HCEC 1CT (cell line): ENCODE measurements around the gene WNT11.
A peak's percentile ranks its signal among the peaks of the same experiment; 100 is the strongest.

Experiments used
- DNase-seq: peaks from one replicate; pipeline ENCODE4 v3.0.0-alpha.2; 2017

Gene WNT11

DNA sequence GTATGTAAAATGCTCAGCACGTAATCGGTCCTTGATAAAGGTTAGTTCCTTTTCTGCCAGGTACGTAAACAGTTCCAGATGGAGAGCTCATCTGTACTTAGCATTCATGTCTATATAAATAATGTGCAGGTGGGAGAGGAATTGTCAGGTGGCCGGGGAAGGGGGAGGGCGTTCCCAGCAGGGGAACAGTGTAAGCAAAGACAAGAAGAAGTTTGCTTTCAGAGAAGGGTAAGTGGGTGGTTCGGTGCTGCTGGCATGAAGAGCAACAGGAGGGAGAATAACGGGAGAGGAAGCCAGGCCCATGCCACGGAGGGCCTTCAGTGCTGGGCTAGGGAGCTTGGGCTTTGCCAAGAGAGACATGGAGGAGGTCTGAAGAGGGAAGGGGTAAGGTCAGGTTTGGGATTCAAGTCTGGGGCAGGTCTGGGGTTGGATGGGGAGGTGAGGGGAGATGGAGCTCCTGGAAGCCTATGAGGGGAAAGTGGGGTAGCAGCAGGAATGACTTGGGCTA, 11.4 kb upstream of the WNT11 start:
- no peak for DNase-seq

DNA sequence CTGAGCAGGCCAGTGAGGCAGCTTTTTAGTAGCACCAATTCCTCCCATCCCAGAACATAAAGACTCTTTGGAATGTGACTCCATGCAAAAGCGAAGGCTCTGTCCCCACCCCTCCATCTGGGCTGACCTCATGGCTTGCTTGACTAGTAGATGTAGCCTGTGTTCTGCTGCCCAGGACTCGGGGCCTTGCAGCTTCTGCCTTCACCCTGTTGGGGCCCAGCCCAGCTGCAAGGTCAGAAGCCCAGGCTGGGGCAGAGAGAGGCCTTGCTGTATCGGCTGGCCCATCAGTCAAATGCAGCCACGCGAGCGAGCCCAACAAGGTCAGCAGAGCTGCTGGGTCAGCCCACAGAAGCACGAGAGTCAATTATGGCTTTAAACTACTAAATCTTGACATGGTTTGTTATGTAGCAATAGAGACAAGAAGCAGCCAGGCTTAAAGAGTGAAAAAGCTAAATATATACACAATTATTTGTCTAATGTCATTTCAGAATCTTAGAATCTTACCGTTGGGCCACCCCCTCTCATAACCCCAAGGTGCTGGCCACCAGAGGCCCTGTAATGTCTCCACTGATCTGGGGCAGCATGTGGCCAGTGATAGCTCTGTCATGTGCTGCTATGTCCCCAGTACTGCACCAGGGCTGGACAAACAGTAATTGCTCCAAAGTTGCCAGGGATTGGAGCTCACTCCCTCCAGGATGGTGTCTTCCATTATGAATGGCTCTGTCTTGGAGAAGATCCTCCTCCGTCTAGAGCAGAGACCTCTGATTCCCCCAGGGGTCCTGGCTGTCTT, 10.4 kb upstream of the WNT11 start:
- no peak for DNase-seq

DNA sequence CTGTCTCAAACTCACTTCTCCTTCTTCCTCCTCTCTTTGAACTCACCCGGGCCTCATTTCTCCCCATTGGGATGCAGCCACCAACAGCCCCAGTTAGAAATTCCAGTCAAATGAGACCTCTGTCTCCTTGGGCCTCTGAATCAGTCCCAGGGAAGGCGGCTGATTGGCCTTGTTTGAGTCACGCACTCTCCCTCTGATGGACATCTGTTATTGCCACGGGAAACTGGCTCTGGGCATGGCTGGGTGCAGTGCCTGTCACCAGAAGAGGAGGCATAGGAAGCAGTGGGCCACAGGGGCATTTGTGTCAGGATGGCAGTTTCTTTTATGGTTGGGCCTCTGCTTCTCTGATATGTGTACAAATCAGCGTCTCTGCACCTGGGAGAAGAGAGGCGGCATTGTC, 9.6 kb upstream of the WNT11 start:
- peak; percentile 58 for DNase-seq

DNA sequence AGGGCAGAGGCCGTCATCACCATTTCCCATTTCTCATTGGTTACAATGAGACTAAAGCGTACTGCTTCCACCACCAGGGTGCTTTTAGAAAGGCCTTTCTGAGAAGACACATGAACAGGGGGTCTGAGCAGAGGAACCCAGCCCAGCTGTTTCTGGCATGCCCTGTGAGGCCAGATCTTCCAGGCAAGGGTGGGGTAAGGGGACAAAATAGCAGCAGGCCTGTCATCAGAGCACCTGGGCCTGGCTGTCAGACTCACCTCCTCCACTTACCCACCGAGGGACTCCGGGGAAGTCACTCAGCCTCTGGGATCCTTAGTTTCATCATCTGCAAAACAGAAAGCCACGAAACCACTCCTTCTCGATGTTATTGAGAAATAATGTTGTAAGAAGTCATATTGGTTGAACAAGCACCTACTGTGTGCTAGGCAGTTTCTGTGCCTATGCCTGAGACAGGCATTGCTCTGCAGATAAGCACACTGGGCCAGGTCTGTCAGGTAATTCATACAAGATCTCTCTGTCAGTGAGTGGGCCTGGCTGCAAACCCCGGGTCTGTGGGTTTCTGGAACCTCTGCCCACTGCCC, 8.8 kb upstream of the WNT11 start:
- no peak for DNase-seq

GRCh38 chr11:76214186-76214585, 7.9 kb upstream of the WNT11 start:
- DNase-seq: no peak

DNA sequence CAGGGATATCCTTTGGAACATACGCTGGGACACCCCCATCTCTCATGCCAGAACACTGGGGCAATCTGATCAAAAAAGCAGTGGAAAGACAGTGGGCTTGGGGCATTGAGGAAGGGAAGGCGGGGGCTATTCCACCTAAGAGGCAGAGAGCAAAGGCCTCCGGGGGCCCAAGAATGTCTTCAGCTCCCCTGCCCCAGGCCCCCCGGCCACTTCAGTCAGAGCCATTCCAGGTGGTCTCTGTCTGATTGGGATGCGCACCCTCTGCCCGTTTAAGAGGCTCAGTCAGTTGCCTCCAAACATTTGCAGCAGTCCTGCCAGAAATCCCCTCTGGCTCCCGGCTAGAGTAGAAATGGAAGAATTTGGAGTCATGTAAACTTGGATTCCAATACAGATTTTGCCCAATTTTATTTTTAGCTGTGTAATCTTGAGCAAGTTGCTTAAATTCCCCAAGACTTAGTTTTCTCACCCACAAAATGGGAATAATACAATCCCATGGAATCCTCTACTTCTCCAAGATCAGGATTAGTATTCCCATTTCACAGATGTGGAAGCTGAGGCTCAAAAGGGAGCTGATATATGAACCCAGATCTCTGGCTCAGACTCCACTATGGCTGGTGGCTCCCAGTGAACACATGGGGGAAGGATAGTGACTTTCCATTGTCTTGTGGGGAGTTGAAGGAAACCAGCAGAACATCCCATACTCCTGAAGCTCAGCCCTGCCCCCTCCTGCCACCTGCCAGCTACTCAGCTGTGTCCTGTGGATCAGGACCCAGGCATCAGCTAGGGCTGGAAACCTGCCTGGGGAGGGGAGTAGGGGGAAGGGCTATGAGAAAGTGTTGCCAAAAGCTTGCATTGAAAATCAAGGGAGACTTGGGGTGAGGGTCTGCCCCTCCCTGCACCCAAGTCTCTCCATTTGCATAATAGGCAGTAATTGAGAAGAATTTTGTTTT, 6.1 kb upstream of the WNT11 start:
- DNase-seq: no peak

GRCh38 chr11:76210931-76211851, 4.9 kb upstream of the WNT11 start:
- no peak for DNase-seq

- peak; percentile 26 for DNase-seq
These were observed 4.0 kb upstream of the WNT11 start for GRCh38 chr11:76209973-76210930.

GRCh38 chr11:76209375-76209972, 3.2 kb upstream of the WNT11 start:
- DNase-seq: no peak

DNA sequence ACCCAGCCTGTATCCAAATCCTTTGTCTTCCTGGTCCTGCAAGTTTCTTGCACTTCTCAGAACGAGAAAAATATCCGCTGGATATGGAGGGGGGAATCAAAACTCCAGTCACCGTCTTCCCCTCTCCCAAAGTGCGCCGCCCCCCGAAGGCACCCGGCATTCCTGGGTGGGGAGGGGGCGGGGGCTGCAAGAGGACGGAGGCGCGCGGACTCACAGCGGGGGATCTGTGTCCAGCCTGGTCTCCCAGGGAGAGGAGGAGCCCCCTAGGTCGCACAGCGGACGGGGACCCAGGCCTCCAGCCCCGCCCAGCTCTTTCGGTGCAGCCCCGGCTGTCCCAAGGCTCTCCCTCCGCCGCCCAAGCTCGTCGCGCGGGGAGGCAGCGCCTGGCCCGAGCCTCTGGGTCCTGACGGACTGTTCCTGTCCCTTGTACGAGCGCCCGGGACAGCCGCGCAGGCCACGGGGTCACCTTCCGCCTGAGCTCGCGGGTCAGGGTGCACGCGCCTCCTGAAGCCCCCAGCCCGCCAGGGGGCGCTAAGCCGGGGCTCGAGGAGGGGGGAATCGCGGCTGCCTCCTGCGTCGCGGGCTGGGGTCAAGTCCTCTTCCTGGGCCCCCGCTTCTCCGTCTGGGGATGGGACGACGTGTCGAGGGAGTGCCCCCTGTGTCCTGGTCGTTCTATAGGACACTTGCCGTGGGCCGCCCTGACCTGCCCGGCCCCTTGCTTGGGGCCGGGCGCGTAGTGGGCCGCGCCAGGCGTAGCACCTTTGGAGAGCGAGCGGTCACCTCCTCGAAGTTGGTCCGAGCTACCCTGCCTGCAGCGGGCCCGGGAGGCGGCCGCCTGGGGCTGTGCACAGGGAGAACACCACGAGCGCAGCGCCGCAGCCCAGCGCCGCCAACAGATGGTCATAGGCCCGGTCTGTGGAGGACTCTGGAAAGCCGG, 2.4 kb upstream of the WNT11 start:
- DNase-seq: peak; percentile 20

DNA sequence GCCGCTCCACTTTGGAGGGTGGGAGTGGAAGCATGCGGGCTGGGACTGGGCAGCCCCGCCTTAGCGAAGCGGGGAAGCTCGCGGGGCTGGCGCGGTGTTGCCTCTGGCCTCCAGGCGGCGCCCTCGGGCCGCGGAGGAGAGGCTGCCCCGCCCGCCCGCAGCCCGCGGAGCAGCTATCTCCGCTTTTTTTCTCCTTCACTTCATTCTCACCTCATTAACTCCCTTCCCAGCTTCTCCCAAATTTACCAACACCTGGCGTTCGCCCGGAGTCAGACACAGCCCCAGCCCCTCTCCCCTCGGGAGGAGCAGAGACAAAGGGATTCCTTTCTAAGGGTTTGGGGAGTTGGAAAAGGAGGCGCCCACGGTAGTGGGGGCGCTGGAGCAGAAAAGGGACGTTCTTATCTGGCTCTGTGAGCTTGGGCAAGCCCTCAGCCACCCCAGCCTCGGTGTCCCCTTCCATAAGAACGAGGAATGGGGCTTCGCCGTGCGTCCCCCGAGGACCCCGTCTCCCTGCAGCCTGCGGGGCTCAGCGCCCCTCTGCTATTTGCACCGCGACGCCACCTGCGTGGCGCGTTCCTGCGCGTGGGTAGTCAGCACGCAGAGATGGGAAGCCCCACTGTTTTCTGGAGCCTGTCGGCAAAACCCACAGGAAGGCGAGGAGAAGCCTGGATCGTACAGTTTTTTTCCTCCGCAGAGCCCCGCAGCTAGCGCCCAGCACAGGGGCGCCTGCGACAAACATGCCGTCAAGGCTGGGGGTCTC, 1.5 kb upstream of the WNT11 start:
- DNase-seq: peak; percentile 63

- DNase-seq: no peak
These were observed 300 bp downstream of the WNT11 start for GRCh38 chr11:76206077-76206326.

GRCh38 chr11:76205252-76206076, 838 bp downstream of the WNT11 start:
- DNase-seq: no peak

- no peak for DNase-seq
These were observed 2.4 kb downstream of the WNT11 start for GRCh38 chr11:76203937-76204336.

DNA sequence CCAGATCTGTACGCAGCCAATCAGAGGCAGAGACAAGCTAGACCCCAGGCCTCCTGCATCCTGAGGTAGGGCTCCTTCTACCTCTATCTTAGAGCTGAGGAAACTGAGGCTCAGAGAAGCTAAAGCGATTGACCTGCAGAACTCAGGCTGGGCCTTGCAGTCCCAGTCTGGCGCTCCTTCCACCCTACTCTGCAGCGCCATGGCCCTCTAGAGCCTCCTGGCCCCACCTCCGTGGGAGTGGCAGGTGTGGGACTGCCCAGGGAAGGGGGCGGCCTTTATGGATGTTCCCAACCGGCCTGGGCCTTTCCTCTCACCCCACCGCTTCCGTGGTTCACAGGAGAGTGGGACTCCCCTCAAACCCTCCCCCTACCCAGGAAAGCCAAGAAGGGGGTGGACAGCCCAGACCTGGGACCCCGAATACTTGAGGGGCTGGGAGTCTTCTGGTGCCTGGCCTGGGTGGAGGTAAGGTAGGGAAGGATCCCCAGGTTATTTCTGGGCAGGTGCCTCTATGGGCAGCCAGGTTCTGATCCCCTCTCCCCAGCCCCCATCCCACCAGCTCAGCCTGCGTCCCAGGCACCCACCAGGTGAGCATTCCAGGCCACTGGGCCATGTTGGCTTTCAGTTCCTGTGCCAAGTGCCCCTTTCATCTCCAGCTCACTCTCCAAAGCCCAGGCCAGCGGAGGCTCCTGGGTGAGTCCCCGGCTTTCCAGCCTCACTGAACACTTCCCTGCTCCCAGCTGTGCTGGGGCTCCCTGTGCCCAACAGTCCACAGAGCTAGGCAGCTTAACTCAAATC, 3.0 kb downstream of the WNT11 start:
- DNase-seq: no peak

GRCh38 chr11:76201672-76202412, 4.5 kb downstream of the WNT11 start:
- no peak for DNase-seq
